ENCODE data around the gene CRTC1.

Gene CRTC1

DNA sequence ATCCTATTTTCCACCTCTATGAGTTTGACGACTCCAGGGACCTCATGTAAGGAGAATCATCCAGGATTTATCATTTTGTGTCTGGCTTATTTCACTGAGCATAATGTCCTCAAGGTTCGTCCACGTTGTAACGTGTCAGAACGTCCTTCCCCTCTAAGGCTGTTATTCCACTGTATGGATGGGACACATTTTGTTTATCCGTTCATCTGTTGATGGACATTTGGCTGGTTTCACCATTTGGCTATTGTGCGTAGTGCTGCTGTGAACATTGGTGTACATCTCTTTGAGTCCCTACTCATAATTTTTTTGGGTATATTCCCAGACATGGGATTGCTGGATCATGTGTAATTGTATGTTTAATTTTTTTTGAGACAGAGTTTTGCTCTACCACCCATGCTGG, 21.5 kb downstream of the CRTC1 start:
- DNase-seq (ENCODE audit: low read depth, low spot score) = no peak
- in situ Hi-C loops (cut with HindIII; ENCODE audit: low sequenced_read_pairs) = no loop called here
- H3K4me3 ChIP-seq (ENCODE audit: low read depth, low read length) = no peak overlapping the region
- TF ChIP-seq, protein P1, sequence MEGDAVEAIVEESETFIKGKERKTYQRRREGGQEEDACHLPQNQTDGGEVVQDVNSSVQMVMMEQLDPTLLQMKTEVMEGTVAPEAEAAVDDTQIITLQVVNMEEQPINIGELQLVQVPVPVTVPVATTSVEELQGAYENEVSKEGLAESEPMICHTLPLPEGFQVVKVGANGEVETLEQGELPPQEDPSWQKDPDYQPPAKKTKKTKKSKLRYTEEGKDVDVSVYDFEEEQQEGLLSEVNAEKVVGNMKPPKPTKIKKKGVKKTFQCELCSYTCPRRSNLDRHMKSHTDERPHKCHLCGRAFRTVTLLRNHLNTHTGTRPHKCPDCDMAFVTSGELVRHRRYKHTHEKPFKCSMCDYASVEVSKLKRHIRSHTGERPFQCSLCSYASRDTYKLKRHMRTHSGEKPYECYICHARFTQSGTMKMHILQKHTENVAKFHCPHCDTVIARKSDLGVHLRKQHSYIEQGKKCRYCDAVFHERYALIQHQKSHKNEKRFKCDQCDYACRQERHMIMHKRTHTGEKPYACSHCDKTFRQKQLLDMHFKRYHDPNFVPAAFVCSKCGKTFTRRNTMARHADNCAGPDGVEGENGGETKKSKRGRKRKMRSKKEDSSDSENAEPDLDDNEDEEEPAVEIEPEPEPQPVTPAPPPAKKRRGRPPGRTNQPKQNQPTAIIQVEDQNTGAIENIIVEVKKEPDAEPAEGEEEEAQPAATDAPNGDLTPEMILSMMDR (IDR thresholded peaks at IDR 0.05; ENCODE audit: low read depth, low read length) = no peak

GRCh38 chr19:18708452-18709231, 25.2 kb downstream of the CRTC1 start:
- no peak overlapping the region for H3K4me3 ChIP-seq (ENCODE audit: low read depth, low read length)
- DNase-seq (ENCODE audit: low read depth, low spot score) = no peak
- in situ Hi-C loops (cut with HindIII; ENCODE audit: low sequenced_read_pairs) = no loop called here
- TF ChIP-seq, protein P1 (IDR thresholded peaks at IDR 0.05; ENCODE audit: low read depth, low read length) = no peak

DNA sequence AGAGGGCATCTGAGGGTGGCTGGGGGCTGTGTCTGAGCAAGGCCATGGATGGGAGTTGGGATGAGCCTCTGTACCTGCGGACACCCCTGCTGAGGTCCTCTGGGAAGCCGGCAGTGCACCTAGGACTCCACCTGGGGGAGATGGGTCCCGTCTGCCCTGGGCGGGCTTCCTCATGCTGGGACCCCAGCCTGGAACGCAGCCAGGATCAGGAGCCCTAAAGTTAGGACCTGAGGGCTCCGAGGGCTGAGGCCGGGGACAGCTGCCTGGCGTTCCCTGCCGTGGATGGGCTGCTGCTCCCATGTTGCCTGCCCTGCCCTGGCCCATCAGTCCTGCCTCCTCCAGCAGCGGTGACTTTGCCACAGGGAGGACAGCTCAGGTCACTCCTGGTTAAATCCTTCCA, 26.1 kb downstream of the CRTC1 start:
- no peak overlapping the region for H3K4me3 ChIP-seq (ENCODE audit: low read depth, low read length)
- in situ Hi-C loops (cut with HindIII; ENCODE audit: low sequenced_read_pairs) = no loop called here
- TF ChIP-seq, protein P1 (IDR thresholded peaks at IDR 0.05; ENCODE audit: low read depth, low read length) = no peak
- no peak for DNase-seq (ENCODE audit: low read depth, low spot score)

GRCh38 chr19:18710186-18710585, 26.7 kb downstream of the CRTC1 start:
- in situ Hi-C loops (cut with HindIII; ENCODE audit: low sequenced_read_pairs) = no loop called here
- H3K4me3 ChIP-seq (ENCODE audit: low read depth, low read length) = no peak overlapping the region
- TF ChIP-seq, protein P1 (IDR thresholded peaks at IDR 0.05; ENCODE audit: low read depth, low read length) = no peak

DNA sequence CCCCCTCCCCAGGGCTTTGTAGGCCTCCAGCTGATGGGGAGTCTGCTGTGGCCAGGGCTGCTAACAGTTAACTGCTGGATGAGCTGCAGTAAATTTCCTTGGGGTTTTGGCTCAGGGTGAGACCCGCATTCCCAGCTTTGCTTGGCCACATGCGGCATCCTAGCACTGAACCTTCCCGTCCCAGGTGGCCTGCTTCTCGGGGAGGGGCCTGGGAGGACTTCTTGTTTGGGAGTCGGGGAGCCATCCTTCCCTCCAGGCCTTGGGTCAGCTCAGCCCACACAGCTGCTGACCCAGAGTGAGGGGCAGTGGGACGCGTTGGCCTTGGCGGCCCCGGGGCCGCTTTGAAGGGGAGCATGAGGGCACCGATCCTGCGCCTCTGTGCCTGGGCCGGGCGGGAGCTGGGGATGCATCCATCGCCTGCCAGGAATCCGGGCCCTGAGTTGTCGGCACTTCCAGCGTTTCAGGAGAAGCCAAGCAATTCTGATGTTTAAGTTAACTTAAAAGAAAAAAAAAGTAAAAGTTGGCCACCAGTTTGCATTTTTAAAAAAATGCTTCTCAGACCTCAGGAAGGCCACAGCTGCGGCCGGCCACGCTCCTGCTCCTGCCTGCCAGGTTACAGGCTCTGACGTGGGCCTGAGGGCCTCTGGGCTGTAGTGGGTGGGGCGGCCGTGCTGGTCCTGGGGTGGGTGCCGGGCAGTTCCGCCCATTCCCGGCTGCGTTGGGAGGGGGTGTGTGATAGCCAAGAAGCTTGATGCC, 27.7 kb downstream of the CRTC1 start:
- TF ChIP-seq, protein P1 (IDR thresholded peaks at IDR 0.05; ENCODE audit: low read depth, low read length) = no peak
- H3K4me3 ChIP-seq (ENCODE audit: low read depth, low read length) = no peak overlapping the region
- in situ Hi-C loops (cut with HindIII; ENCODE audit: low sequenced_read_pairs) = no loop called here
- DNase-seq (ENCODE audit: low read depth, low spot score) = no peak

More at GRCh38 chr19:18710186-18710585, 26.7 kb downstream of the CRTC1 start:
- no peak for DNase-seq (ENCODE audit: low read depth, low spot score)

- TF ChIP-seq, protein P1 (IDR thresholded peaks at IDR 0.05; ENCODE audit: low read depth, low read length) = no peak
- DNase-seq (ENCODE audit: low read depth, low spot score) = no peak
- in situ Hi-C loops (cut with HindIII; ENCODE audit: low sequenced_read_pairs) = no loop called here
- no peak overlapping the region for H3K4me3 ChIP-seq (ENCODE audit: low read depth, low read length)
Measured at GRCh38 chr19:18711893-18712292, 28.4 kb downstream of the CRTC1 start.

Measured in astrocyte of the spinal cord (primary cell).